ENCODE data around the gene KCNQ1. TPM values are rescaled to one million over a fixed set of nuclear protein-coding genes. Genes with fewer than 3 reads are reported as not detected.

The KCNQ1 gene
- polyA plus RNA-seq, 1 donor from 2014 or later, result not detected

DNA sequence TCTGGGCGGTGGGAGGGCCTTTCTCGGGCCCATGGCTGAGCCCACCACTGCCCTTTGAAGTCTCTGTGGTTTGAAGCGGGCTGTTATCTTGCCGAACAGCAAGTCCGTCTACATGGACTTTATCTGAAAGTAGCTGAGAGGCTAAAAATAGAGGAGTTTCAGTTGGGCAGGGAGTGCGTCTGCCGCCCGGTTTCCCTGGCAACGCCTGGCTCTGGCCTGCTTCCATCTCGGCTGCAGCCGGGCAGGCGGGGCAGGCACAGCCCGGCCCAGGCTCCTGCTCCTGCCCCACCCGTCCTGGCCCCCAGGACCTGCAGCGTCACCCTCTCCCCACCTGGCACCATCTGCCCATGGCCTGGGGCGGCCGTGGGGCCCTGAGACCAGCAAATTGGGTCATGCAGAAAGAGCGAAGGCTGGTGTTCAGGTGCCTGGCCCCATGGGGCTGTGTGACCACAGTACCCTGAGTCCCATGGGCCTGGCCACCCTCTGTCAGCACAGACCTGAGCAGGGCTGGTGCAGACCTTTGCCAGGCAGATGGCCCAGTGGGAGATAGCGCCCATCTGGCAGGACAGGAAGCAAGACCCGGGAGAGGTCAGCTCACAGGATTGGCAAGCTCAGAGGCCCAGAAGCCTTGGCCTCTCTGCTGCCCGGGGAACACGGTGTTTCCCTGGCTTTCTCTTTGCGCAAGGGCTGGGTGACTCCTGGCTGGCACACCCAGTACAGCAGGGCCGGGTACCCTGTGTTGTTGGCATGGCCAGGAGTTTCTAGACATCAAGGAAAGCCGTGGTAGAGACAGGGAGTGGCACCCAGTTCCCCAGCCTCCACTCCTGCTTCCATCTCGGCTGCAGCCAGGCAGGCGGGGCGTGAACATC is 334.1 kb downstream of the KCNQ1 start:
- Histone ChIP-seq H2AFZ (ENCODE audit: low read depth, low read length) (no peak overlapping the region), H3F3A (ENCODE audit: insufficient read depth, low read length, poor library complexity, severe bottlenecking) (no peaks in the 10 kb centered on the region), H3K9me2 (ENCODE audit: insufficient read depth, low read length) (no peaks in the 10 kb centered on the region), H3K27me3 (ENCODE audit: insufficient read depth, low read depth, low read length) (no peaks in the 10 kb centered on the region), H4K20me1 (ENCODE audit: insufficient read depth) (no peaks in the 10 kb centered on the region), H3K27ac (ENCODE audit: low read length) (no peak overlapping the region), H3K4me3 (ENCODE audit: low read length) (no peak overlapping the region), H3K36me3 (ENCODE audit: insufficient read depth, low read length) (no peaks in the 10 kb centered on the region), H3K9ac (ENCODE audit: low read length) (no peak overlapping the region), H3K79me2 (replicated peaks; ENCODE audit: insufficient read depth, low read length) (no peaks in the 10 kb centered on the region), H3K4me2 (ENCODE audit: low read length) (no peak overlapping the region), H3K9me3 (ENCODE audit: low read length) (no peaks in the 10 kb centered on the region)
- no peak for TF ChIP-seq SMC3 (conservative IDR thresholded peaks at IDR 0.05; ENCODE audit: poor library complexity)
- no peak for TF ChIP-seq POLR2AphosphoS5 (IDR thresholded peaks at IDR 0.05)
- TF ChIP-seq MXI1 (conservative IDR thresholded peaks at IDR 0.05; ENCODE audit: poor library complexity, severe bottlenecking), result no peak
- no peak for TF ChIP-seq EP300 (conservative IDR thresholded peaks at IDR 0.05; ENCODE audit: poor library complexity, severe bottlenecking)
- TF ChIP-seq, protein P1, sequence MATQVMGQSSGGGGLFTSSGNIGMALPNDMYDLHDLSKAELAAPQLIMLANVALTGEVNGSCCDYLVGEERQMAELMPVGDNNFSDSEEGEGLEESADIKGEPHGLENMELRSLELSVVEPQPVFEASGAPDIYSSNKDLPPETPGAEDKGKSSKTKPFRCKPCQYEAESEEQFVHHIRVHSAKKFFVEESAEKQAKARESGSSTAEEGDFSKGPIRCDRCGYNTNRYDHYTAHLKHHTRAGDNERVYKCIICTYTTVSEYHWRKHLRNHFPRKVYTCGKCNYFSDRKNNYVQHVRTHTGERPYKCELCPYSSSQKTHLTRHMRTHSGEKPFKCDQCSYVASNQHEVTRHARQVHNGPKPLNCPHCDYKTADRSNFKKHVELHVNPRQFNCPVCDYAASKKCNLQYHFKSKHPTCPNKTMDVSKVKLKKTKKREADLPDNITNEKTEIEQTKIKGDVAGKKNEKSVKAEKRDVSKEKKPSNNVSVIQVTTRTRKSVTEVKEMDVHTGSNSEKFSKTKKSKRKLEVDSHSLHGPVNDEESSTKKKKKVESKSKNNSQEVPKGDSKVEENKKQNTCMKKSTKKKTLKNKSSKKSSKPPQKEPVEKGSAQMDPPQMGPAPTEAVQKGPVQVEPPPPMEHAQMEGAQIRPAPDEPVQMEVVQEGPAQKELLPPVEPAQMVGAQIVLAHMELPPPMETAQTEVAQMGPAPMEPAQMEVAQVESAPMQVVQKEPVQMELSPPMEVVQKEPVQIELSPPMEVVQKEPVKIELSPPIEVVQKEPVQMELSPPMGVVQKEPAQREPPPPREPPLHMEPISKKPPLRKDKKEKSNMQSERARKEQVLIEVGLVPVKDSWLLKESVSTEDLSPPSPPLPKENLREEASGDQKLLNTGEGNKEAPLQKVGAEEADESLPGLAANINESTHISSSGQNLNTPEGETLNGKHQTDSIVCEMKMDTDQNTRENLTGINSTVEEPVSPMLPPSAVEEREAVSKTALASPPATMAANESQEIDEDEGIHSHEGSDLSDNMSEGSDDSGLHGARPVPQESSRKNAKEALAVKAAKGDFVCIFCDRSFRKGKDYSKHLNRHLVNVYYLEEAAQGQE (IDR thresholded peaks at IDR 0.05; ENCODE audit: borderline replicate concordance), result no peak
- no peak for TF ChIP-seq RAD21 (conservative IDR thresholded peaks at IDR 0.05)
- TF ChIP-seq, protein P2, sequence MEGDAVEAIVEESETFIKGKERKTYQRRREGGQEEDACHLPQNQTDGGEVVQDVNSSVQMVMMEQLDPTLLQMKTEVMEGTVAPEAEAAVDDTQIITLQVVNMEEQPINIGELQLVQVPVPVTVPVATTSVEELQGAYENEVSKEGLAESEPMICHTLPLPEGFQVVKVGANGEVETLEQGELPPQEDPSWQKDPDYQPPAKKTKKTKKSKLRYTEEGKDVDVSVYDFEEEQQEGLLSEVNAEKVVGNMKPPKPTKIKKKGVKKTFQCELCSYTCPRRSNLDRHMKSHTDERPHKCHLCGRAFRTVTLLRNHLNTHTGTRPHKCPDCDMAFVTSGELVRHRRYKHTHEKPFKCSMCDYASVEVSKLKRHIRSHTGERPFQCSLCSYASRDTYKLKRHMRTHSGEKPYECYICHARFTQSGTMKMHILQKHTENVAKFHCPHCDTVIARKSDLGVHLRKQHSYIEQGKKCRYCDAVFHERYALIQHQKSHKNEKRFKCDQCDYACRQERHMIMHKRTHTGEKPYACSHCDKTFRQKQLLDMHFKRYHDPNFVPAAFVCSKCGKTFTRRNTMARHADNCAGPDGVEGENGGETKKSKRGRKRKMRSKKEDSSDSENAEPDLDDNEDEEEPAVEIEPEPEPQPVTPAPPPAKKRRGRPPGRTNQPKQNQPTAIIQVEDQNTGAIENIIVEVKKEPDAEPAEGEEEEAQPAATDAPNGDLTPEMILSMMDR (IDR thresholded peaks at IDR 0.05; ENCODE audit: poor library complexity, severe bottlenecking), result no peak

DNA sequence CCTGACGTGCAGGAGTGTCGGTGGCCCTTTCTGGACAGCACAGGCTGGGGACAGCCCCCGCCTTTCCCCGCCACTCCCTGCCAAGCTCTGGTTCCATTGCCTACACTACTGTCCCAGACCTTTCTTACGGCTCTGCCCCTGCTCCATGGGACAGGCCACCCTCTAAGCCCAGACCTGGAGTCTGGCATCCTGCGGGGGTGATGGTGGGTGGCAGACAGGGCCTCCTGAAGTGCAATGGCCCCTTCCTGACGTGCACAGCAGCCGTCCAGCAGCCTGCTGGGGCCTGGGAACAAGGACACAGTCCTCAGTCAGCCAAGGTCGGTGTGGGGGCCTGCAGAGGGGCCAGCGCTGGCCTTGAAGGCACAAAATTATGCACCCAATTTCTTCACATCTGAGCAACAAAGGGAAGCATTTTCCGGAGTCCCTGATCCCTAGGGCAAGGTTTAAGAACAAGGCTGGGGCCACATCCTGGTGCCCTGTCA is 334.7 kb downstream of the KCNQ1 start:
- Histone ChIP-seq H3K9me2 (ENCODE audit: insufficient read depth, low read length) (no peaks in the 10 kb centered on the region), H3K27ac (ENCODE audit: low read length) (no peak overlapping the region), H3F3A (ENCODE audit: insufficient read depth, low read length, poor library complexity, severe bottlenecking) (no peaks in the 10 kb centered on the region), H3K36me3 (ENCODE audit: insufficient read depth, low read length) (no peaks in the 10 kb centered on the region), H3K4me2 (ENCODE audit: low read length) (no peak overlapping the region), H3K9me3 (ENCODE audit: low read length) (no peaks in the 10 kb centered on the region), H2AFZ (ENCODE audit: low read depth, low read length) (no peak overlapping the region), H3K9ac (ENCODE audit: low read length) (no peak overlapping the region), H3K27me3 (ENCODE audit: insufficient read depth, low read depth, low read length) (no peaks in the 10 kb centered on the region), H4K20me1 (ENCODE audit: insufficient read depth) (no peaks in the 10 kb centered on the region), H3K4me3 (ENCODE audit: low read length) (no peak overlapping the region), H3K79me2 (replicated peaks; ENCODE audit: insufficient read depth, low read length) (no peaks in the 10 kb centered on the region)
- TF ChIP-seq, protein P1 (IDR thresholded peaks at IDR 0.05; ENCODE audit: borderline replicate concordance), result no peak
- TF ChIP-seq POLR2AphosphoS5 (IDR thresholded peaks at IDR 0.05), result no peak
- no peak for TF ChIP-seq MXI1 (conservative IDR thresholded peaks at IDR 0.05; ENCODE audit: poor library complexity, severe bottlenecking)
- no peak for TF ChIP-seq TAF1 (IDR thresholded peaks at IDR 0.05; ENCODE audit: low read depth)

All from neural cell (in vitro differentiated cells).